ENCODE results near the gene MEGF6. TPM values are rescaled to one million over a fixed set of nuclear protein-coding genes. Genes with fewer than 3 reads are reported as not detected.

The MEGF6 gene
- polyA plus RNA-seq, 1 donor (not counting 4 experiments of a cell fraction or from before 2014, with no cell fraction given): 0.24 TPM

DNA sequence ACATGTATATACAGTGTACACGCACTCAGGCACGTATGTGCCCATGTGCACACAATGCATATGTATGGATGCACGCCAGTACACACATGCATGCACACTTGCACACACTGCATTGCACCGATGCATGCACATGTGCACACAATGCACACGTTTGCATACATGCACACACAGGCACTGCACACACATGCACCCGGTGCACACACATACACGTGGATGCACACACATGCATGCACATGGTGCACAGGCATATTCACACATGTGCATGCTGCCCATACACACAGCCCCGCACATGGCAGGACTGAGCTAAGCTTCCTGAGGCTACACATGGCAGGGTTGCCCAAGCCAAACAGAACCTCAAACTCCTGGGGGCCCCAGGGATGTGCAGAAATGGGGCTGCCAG lies 137.3 kb downstream of the MEGF6 start:
- Histone ChIP-seq H3K4me1 (ENCODE audit: control insufficient read depth, extremely low read depth, insufficient read depth, low read length) (peaks cover 39% of the 10 kb centered on the region), H3K9ac (ENCODE audit: control insufficient read depth, extremely low read depth, insufficient read depth, low read length) (no peak overlapping the region), H3K27me3 (ENCODE audit: control insufficient read depth, extremely low read depth, insufficient read depth, low read length) (no peaks in the 10 kb centered on the region), H3K79me2 (ENCODE audit: control insufficient read depth, insufficient read depth, low read length) (no peaks in the 10 kb centered on the region), H3K4me3 (ENCODE audit: control insufficient read depth in 2 of 3, extremely low read depth in 1 of 3, insufficient read depth in 2 of 3, low read depth in 1 of 3, low read length in 3 of 3) (no peak overlapping the region), H2AFZ (ENCODE audit: control insufficient read depth, low read length) (no peak overlapping the region), H3K36me3 (ENCODE audit: control insufficient read depth in 2 of 2, extremely low read depth in 1 of 2, insufficient read depth in 2 of 2, low read length in 2 of 2) (peaks cover 0 to 13% of the 10 kb centered on the region in 2 experiments), H3K4me2 (ENCODE audit: control insufficient read depth, extremely low read depth, insufficient read depth, low read depth, low read length) (no peak overlapping the region), H3K9me3 (ENCODE audit: control insufficient read depth, low read depth, low read length) (no peaks in the 10 kb centered on the region), H3K27ac (ENCODE audit: control insufficient read depth, insufficient read depth, low read length) (no peak overlapping the region), H3K9me1 (ENCODE audit: control insufficient read depth, extremely low read depth, insufficient read depth, low read length) (no peaks in the 10 kb centered on the region), H4K20me1 (ENCODE audit: control insufficient read depth, extremely low read depth, insufficient read depth, low read length) (peaks cover 4% of the 10 kb centered on the region)
- dilution Hi-C loops (cut with MboI; ENCODE audit: extremely low pct_ligation_motif_present, low sequenced_read_pairs): no loop called here
- no peak for FAIRE-seq
- TF ChIP-seq CTCF (optimal IDR thresholded peaks at IDR 0.05 in 1 of 3, IDR thresholded peaks at IDR 0.05 in 1 of 3, conservative IDR thresholded peaks at IDR 0.05 in 1 of 3; ENCODE audit: extremely low read depth in 1 of 3, insufficient read depth in 2 of 3, low read length in 3 of 3) (no peak), EZH2 (IDR thresholded peaks at IDR 0.05; ENCODE audit: low read length) (no peak)
- DNase-seq (ENCODE audit: low read depth, low spot score): no peak

- TF ChIP-seq EZH2 (IDR thresholded peaks at IDR 0.05; ENCODE audit: low read length) (no peak), CTCF (optimal IDR thresholded peaks at IDR 0.05 in 1 of 3, IDR thresholded peaks at IDR 0.05 in 1 of 3, conservative IDR thresholded peaks at IDR 0.05 in 1 of 3; ENCODE audit: extremely low read depth in 1 of 3, insufficient read depth in 2 of 3, low read length in 3 of 3) (no peak)
- no peaks in the 10 kb centered on the region for H3K27me3 ChIP-seq (ENCODE audit: control insufficient read depth, extremely low read depth, insufficient read depth, low read length)
- FAIRE-seq: peak; percentile 94
- no peak overlapping the region for H3K4me3 ChIP-seq (ENCODE audit: control insufficient read depth in 2 of 3, extremely low read depth in 1 of 3, insufficient read depth in 2 of 3, low read depth in 1 of 3, low read length in 3 of 3)
- dilution Hi-C loops (cut with MboI; ENCODE audit: extremely low pct_ligation_motif_present, low sequenced_read_pairs): no loop called here
- H3K9ac ChIP-seq (ENCODE audit: control insufficient read depth, extremely low read depth, insufficient read depth, low read length): peak overlapping the region; percentile 37
- H3K9me1 ChIP-seq (ENCODE audit: control insufficient read depth, extremely low read depth, insufficient read depth, low read length): no peaks in the 10 kb centered on the region
- peaks cover 4% of the 10 kb centered on the region for H4K20me1 ChIP-seq (ENCODE audit: control insufficient read depth, extremely low read depth, insufficient read depth, low read length)
- peak overlapping the region; percentile 60 for H3K27ac ChIP-seq (ENCODE audit: control insufficient read depth, insufficient read depth, low read length)
- H2AFZ ChIP-seq (ENCODE audit: control insufficient read depth, low read length): peak overlapping the region; percentile 46
- H3K4me2 ChIP-seq (ENCODE audit: control insufficient read depth, extremely low read depth, insufficient read depth, low read depth, low read length): peak overlapping the region; percentile 67
- no peaks in the 10 kb centered on the region for H3K9me3 ChIP-seq (ENCODE audit: control insufficient read depth, low read depth, low read length)
- H3K79me2 ChIP-seq (ENCODE audit: control insufficient read depth, insufficient read depth, low read length): no peaks in the 10 kb centered on the region
- peaks cover 0 to 13% of the 10 kb centered on the region in 2 experiments for H3K36me3 ChIP-seq (ENCODE audit: control insufficient read depth in 2 of 2, extremely low read depth in 1 of 2, insufficient read depth in 2 of 2, low read length in 2 of 2)
- DNase-seq (ENCODE audit: low read depth, low spot score): no peak
- peaks cover 43% of the 10 kb centered on the region for H3K4me1 ChIP-seq (ENCODE audit: control insufficient read depth, extremely low read depth, insufficient read depth, low read length)
Observed at GRCh38 chr1:3473381-3473844, 137.9 kb downstream of the MEGF6 start.
